LNCaP clone FGC (cell line): ENCODE results near the gene RNU1-2.
"Not testable (repeated sequence)": the region's sequence is repeated elsewhere in the genome, so short reads cannot be mapped to it uniquely, and the experiment has no call there.

Experiments used
- DNase-seq: peaks from one replicate; pipeline ENCODE4 v3.0.0-alpha.2; 2011; ENCODE audit warnings: low read depth
- H3K4me3 ChIP-seq: 2 replicates; pipeline ENCODE4 v1.5.1; 2011; ENCODE audit warnings: mild to moderate bottlenecking, low read depth, low read length, control low read depth
- CTCF ChIP-seq: IDR thresholded peaks from 2 replicates; pipeline ENCODE4 v1.5.1; 2012; ENCODE audit warnings: mild to moderate bottlenecking; ENCODE audit not compliant: control insufficient read depth, insufficient read depth; ENCODE audit errors: extremely low read depth

Gene RNU1-2

GRCh38 chr1:16882986-16883385 lies 12.8 kb upstream of the RNU1-2 start:
- no peak overlapping the region for H3K4me3 ChIP-seq
- DNase-seq, result no peak
- TF ChIP-seq CTCF, result no peak

GRCh38 chr1:16884487-16884886 lies 11.3 kb upstream of the RNU1-2 start:
- not testable (repeated sequence) for DNase-seq

GRCh38 chr1:16886860-16887605 lies 8.7 kb upstream of the RNU1-2 start:
- H3K4me3 ChIP-seq, result no peak overlapping the region
- no peak for DNase-seq
- TF ChIP-seq CTCF, result no peak

More at GRCh38 chr1:16884487-16884886, 11.3 kb upstream of the RNU1-2 start:
- H3K4me3 ChIP-seq, result not testable (repeated sequence)

GRCh38 chr1:16888860-16889816 lies 6.6 kb upstream of the RNU1-2 start:
- no peak for TF ChIP-seq CTCF
- DNase-seq, result no peak
- H3K4me3 ChIP-seq, result no peak overlapping the region

GRCh38 chr1:16890539-16891021 lies 5.2 kb upstream of the RNU1-2 start:
- not testable (repeated sequence) for DNase-seq, H3K4me3 ChIP-seq

- DNase-seq, H3K4me3 ChIP-seq: not testable (repeated sequence)
Measured at GRCh38 chr1:16891057-16891456, 4.7 kb upstream of the RNU1-2 start.

- not testable (repeated sequence) for DNase-seq, H3K4me3 ChIP-seq
Measured at GRCh38 chr1:16892978-16893525, 2.7 kb upstream of the RNU1-2 start.

GRCh38 chr1:16893796-16894195 lies 2.0 kb upstream of the RNU1-2 start:
- DNase-seq, H3K4me3 ChIP-seq: not testable (repeated sequence)

GRCh38 chr1:16894338-16894737 lies 1.4 kb upstream of the RNU1-2 start:
- DNase-seq, H3K4me3 ChIP-seq: not testable (repeated sequence)

GRCh38 chr1:16895233-16895597 lies 565 bp upstream of the RNU1-2 start:
- peak overlapping the region; percentile 38 for H3K4me3 ChIP-seq
- DNase-seq, result not testable (repeated sequence)

GRCh38 chr1:16896316-16897055 lies 706 bp downstream of the RNU1-2 start:
- DNase-seq, H3K4me3 ChIP-seq: not testable (repeated sequence)

GRCh38 chr1:16897653-16898052 lies 1.9 kb downstream of the RNU1-2 start:
- not testable (repeated sequence) for DNase-seq

GRCh38 chr1:16898298-16898697 lies 2.5 kb downstream of the RNU1-2 start:
- H3K4me3 ChIP-seq, DNase-seq: not testable (repeated sequence)

More at GRCh38 chr1:16897653-16898052, 1.9 kb downstream of the RNU1-2 start:
- not testable (repeated sequence) for H3K4me3 ChIP-seq

GRCh38 chr1:16899020-16899419 lies 3.2 kb downstream of the RNU1-2 start:
- not testable (repeated sequence) for H3K4me3 ChIP-seq

More at GRCh38 chr1:16899020-16899419, 3.2 kb downstream of the RNU1-2 start:
- not testable (repeated sequence) for DNase-seq
